Endothelial cell of umbilical vein (primary cell): ENCODE data around the gene FANCL. TPM values are rescaled to one million over a fixed set of nuclear protein-coding genes. Genes with fewer than 3 reads are reported as not detected.

Experiments used
- BruUV-seq: library from RNA; stranded (reverse); fragments of 400-500 nt; replicated peaks from 2 replicates; lab custom pipeline; 2021; lab: Mats Ljungman, UMichigan
- CTCF ChIA-PET: fragments of 300-600, 350-600 bp; sonication (Branson Sonifier 250); formaldehyde crosslinking; loops from one replicate; lab custom pipeline; 2021; ENCODE audit warnings: antibody characterized with exemption, inconsistent platforms; lab: Charles Lee
- POLR2A ChIA-PET: fragments of 300-600, 350-600 bp; sonication (Branson Sonifier 250); formaldehyde crosslinking; loops from one replicate; lab custom pipeline; 2021; ENCODE audit warnings: antibody characterized with exemption, inconsistent platforms; lab: Charles Lee
- DNase-seq: peaks from one replicate; pipeline ENCODE4 v3.0.0-alpha.2; 2011; ENCODE audit warnings: low read depth, low spot score
- FAIRE-seq: peaks from 2 replicates; lab custom pipeline; 2011; peaks lifted over from hg19 to GRCh38; lab: Jason Lieb, UNC
- H2AFZ ChIP-seq: 2 replicates; pipeline ENCODE4 v1.6.0; 2012; ENCODE audit warnings: low read depth, low read length, control low read depth, inconsistent platforms
- H3K27ac ChIP-seq: 2 replicates; pipeline ENCODE4 v1.5.1; 2011; ENCODE audit warnings: low read depth, mild to moderate bottlenecking, control low read depth, low read length, moderate library complexity; ENCODE audit not compliant: insufficient read depth
- H3K27me3 ChIP-seq, 2 experiments: 2 replicates each; pipeline versions ENCODE4 v1.6.0 to v1.6.1; 2011; ENCODE audit warnings: low read length in 2 of 2, mixed read lengths in 1 of 2; ENCODE audit not compliant: control insufficient read depth in 2 of 2, insufficient read depth in 2 of 2
- H3K36me3 ChIP-seq, 2 experiments: 2 replicates in 1 of 2; 3 replicates in 1 of 2; pipeline ENCODE4 v1.5.1; 2011; ENCODE audit warnings: low read length in 2 of 2, mild to moderate bottlenecking in 1 of 2, moderate library complexity in 1 of 2; ENCODE audit not compliant: control insufficient read depth in 2 of 2, insufficient read depth in 2 of 2; ENCODE audit errors: extremely low read depth in 1 of 2
- H3K4me1 ChIP-seq: 3 replicates; pipeline ENCODE4 v1.5.1; 2011; ENCODE audit warnings: mild to moderate bottlenecking, low read length; ENCODE audit not compliant: control insufficient read depth, insufficient read depth; ENCODE audit errors: extremely low read depth
- H3K4me2 ChIP-seq: 2 replicates; pipeline ENCODE4 v1.6.1; 2011; ENCODE audit warnings: low read length, control low read depth, mixed read lengths; ENCODE audit not compliant: insufficient read depth
- H3K4me3 ChIP-seq, 3 experiments: fragments of 200-600 bp in 1 of 3; sonication (generic), shearing (Covaris generic) in 1 of 3; replicated peaks in 1 of 3; 2 replicates each; pipeline ENCODE4 v1.5.1; 2011 to 2016; ENCODE audit warnings: control low read depth in 3 of 3, low read length in 3 of 3, mild to moderate bottlenecking in 2 of 3, inconsistent platforms in 1 of 3, low read depth in 1 of 3, moderate library complexity in 1 of 3; ENCODE audit not compliant: insufficient read depth in 1 of 3
- H3K79me2 ChIP-seq: 2 replicates; pipeline ENCODE4 v1.6.0; 2012; ENCODE audit warnings: low read length, inconsistent platforms; ENCODE audit not compliant: control insufficient read depth, insufficient read depth
- H3K9ac ChIP-seq: replicated peaks from 2 replicates; pipeline ENCODE3; 2011; ENCODE audit warnings: low read length, control low read depth; ENCODE audit not compliant: insufficient read depth; ENCODE audit errors: extremely low read depth
- H3K9me1 ChIP-seq: replicated peaks from 3 replicates; pipeline ENCODE4 v1.6.0; 2011; ENCODE audit warnings: mild to moderate bottlenecking, low read length; ENCODE audit not compliant: control insufficient read depth, insufficient read depth; ENCODE audit errors: extremely low read depth
- H3K9me3 ChIP-seq: replicated peaks from 2 replicates; pipeline ENCODE4 v1.5.1; 2012; ENCODE audit warnings: low read length, inconsistent platforms; ENCODE audit not compliant: control insufficient read depth, insufficient read depth
- H4K20me1 ChIP-seq: replicated peaks from 2 replicates; pipeline ENCODE3; 2011; ENCODE audit warnings: mild to moderate bottlenecking, low read length; ENCODE audit not compliant: control insufficient read depth, insufficient read depth; ENCODE audit errors: extremely low read depth
- CTCF ChIP-seq, 2 donors: IDR thresholded peaks; 1 replicate in 1 of 2; 2 replicates in 1 of 2; pipeline ENCODE4 v1.5.1; 2011; ENCODE audit warnings: low read length in 2 of 2, mild to moderate bottlenecking in 2 of 2, moderate library complexity in 2 of 2, control low read depth in 1 of 2, inconsistent platforms in 1 of 2, low read depth in 1 of 2; ENCODE audit not compliant: insufficient read depth in 1 of 2; ENCODE audit errors: extremely low read depth in 1 of 2
- EZH2 ChIP-seq: IDR thresholded peaks from 2 replicates; pipeline ENCODE4 v1.6.1; 2012; ENCODE audit warnings: borderline replicate concordance, low read depth, mild to moderate bottlenecking, moderate library complexity, low read length, inconsistent platforms; ENCODE audit not compliant: severe bottlenecking
- FOS ChIP-seq: IDR thresholded peaks from 2 replicates; pipeline ENCODE4 v1.6.1; 2011; ENCODE audit warnings: mild to moderate bottlenecking, low read length, moderate library complexity, borderline replicate concordance; ENCODE audit not compliant: insufficient read depth
- GATA2 ChIP-seq: IDR thresholded peaks from 2 replicates; pipeline ENCODE4 v1.7.0; 2011; ENCODE audit warnings: low read depth, mild to moderate bottlenecking, moderate library complexity, mixed read lengths, low read length; ENCODE audit not compliant: insufficient read length, insufficient read depth
- JUN ChIP-seq: IDR thresholded peaks from 2 replicates; pipeline ENCODE4 v1.6.1; 2011; ENCODE audit warnings: borderline replicate concordance, low read depth; ENCODE audit not compliant: insufficient read length, insufficient read depth
- MAX ChIP-seq: IDR thresholded peaks from 2 replicates; pipeline ENCODE4 v1.6.1; 2011; ENCODE audit not compliant: insufficient read depth, insufficient read length
- MYC ChIP-seq: IDR thresholded peaks from one replicate; pipeline ENCODE4 v1.6.1; 2011; ENCODE audit warnings: mild to moderate bottlenecking, low read depth, low read length
- POLR2A ChIP-seq: IDR thresholded peaks from 2 replicates; pipeline ENCODE4 v1.6.1; 2012; ENCODE audit warnings: low read depth, mild to moderate bottlenecking, control low read depth, low read length
- POLR2AphosphoS5 ChIP-seq: IDR thresholded peaks from 2 replicates; pipeline ENCODE4 v1.6.1; 2012; ENCODE audit warnings: low read depth, mild to moderate bottlenecking, control low read depth, low read length, moderate library complexity; ENCODE audit not compliant: insufficient read depth
- dilution Hi-C: fragments of 300-500 bp; cut with MboI; formaldehyde crosslinking; loops from one replicate; pipeline ENCODE4 v1.15.0; 2019; ENCODE audit warnings: low sequenced_read_pairs; ENCODE audit not compliant: extremely low pct_ligation_motif_present
- intact Hi-C: fragments of 100-400 bp; cut with micrococcal nuclease; formaldehyde crosslinking; loops from one replicate; pipeline ENCODE4 v1.10.0; 2022
- polyA plus RNA-seq, 4 experiments: library from polyadenylated mRNA; depleted of rRNA in 3 of 4; stranded (reverse) in 3 of 4; unstranded in 1 of 4; fragments of >200 nt; gene quantifications; 2 replicates each; pipeline versions ENCODE4 v1.2.1 to v1.2.3, GENCODE V29; 2011 to 2012; ENCODE audit warnings: missing spikeins in 1 of 4
- total RNA-seq: library from RNA; stranded (reverse); gene quantifications from 2 replicates; pipeline ENCODE4 v1.2.3, GENCODE V29; 2021

FANCL gene
- total and polyA plus RNA-seq, 2 donors (not counting 3 experiments of a cell fraction or from before 2014, with no cell fraction given), result 10.3 to 15.8 TPM

GRCh38 chr2:58130238-58130637 lies 110.9 kb downstream of the FANCL start:
- H3K79me2 ChIP-seq, result no peaks in the 10 kb centered on the region
- ChIA-PET POLR2A (no interaction called here), CTCF (interaction anchor here (1.1 to 1.6 kb wide), 2 partner anchors 224 to 318 kb away, joined by 4 to 7 read pairs; no protein-coding TSS in a partner anchor)
- H3K4me3 ChIP-seq, result no peak overlapping the region
- H3K27me3 ChIP-seq, result no peaks in the 10 kb centered on the region
- intact Hi-C loops, result loop anchor here (2.0 to 5.0 kb wide), 2 partner anchors 83 to 111 kb away; partner anchors contain the start of genes FANCL and VRK2
- FAIRE-seq, result no peak
- no peak overlapping the region for H2AFZ ChIP-seq
- no peak for TF ChIP-seq POLR2AphosphoS5
- no peak for TF ChIP-seq FOS
- TF ChIP-seq GATA2, result no peak
- no peak for TF ChIP-seq POLR2A
- no peak for TF ChIP-seq EZH2
- H3K27ac ChIP-seq, result no peak overlapping the region
- no TSS peak for BruUV-seq
- DNase-seq, result no peak
- H3K9me1 ChIP-seq, result no peaks in the 10 kb centered on the region
- no peaks in the 10 kb centered on the region for H3K9me3 ChIP-seq
- H3K9ac ChIP-seq, result no peak overlapping the region
- H3K4me2 ChIP-seq, result no peak overlapping the region
- H3K36me3 ChIP-seq, result no peaks in the 10 kb centered on the region
- H3K4me1 ChIP-seq, result peaks cover 3% of the 10 kb centered on the region
- no peaks in the 10 kb centered on the region for H4K20me1 ChIP-seq
- dilution Hi-C loops, result no loop called here

- TF ChIP-seq GATA2, result no peak
- no peak for TF ChIP-seq POLR2A
- TF ChIP-seq POLR2AphosphoS5, result no peak
- no peak for TF ChIP-seq CTCF (IDR thresholded peaks at IDR 0.05; ENCODE audit: extremely low read depth in 1 of 2, insufficient read depth in 1 of 2, low read depth in 1 of 2, low read length in 2 of 2)
- no peak for TF ChIP-seq MAX
- no peak for TF ChIP-seq JUN
- TF ChIP-seq EZH2, result no peak
- no peak for TF ChIP-seq MYC
- TF ChIP-seq FOS, result no peak
- Histone ChIP-seq H3K27ac (no peak overlapping the region), H3K79me2 (no peaks in the 10 kb centered on the region), H4K20me1 (no peaks in the 10 kb centered on the region), H3K4me1 (no peaks in the 10 kb centered on the region), H3K9me1 (no peaks in the 10 kb centered on the region), H3K27me3 (no peaks in the 10 kb centered on the region), H3K4me2 (no peak overlapping the region), H3K9ac (no peak overlapping the region), H2AFZ (no peak overlapping the region), H3K36me3 (peaks cover 0 to 5% of the 10 kb centered on the region in 2 experiments), H3K9me3 (no peaks in the 10 kb centered on the region), H3K4me3 (no peak overlapping the region)
- BruUV-seq, result no TSS peak
- FAIRE-seq, result no peak
- intact Hi-C loops, result no loop called here
- CTCF ChIA-PET, result no interaction called here
- POLR2A ChIA-PET, result no interaction called here
- dilution Hi-C loops, result no loop called here
- no peak for DNase-seq
Measured at GRCh38 chr2:58127111-58127510, 114.0 kb downstream of the FANCL start.
